SK-N-SH (cell line): ENCODE results near the gene HLA-DQB1.

Experiments
- CHD2 ChIP-seq: fragments of 150-350 bp; IDR thresholded peaks from 2 replicates; pipeline ENCODE4 v1.6.1; 2018; ENCODE audit warnings: low read length; ENCODE audit not compliant: partially characterized antibody
- CTCF ChIP-seq: fragments of 200-600 bp; sonication (generic); IDR thresholded peaks from 2 replicates; pipeline ENCODE4 v1.6.1; 2017; ENCODE audit warnings: antibody characterized with exemption, mild to moderate bottlenecking, moderate library complexity
- ELF1 ChIP-seq: IDR thresholded peaks from 2 replicates; pipeline ENCODE4 v1.4.0; 2012
- EP300 ChIP-seq, 2 experiments: IDR thresholded peaks; 2 replicates each; pipeline versions ENCODE4 v1.4.0 to v1.6.1; 2012; ENCODE audit warnings: borderline replicate concordance in 1 of 2, low read depth in 1 of 2, low read length in 1 of 2
- MAX ChIP-seq: IDR thresholded peaks from 2 replicates; pipeline ENCODE4 v1.4.0; 2012; ENCODE audit warnings: low read depth
- POLR2AphosphoS5 ChIP-seq: IDR thresholded peaks from 2 replicates; pipeline ENCODE4 v1.6.1; 2012; ENCODE audit warnings: low read depth, low read length
- USF2 ChIP-seq: fragments of 150-350 bp; IDR thresholded peaks from 2 replicates; pipeline ENCODE4 v1.6.1; 2017; ENCODE audit warnings: antibody characterized with exemption, low read length, low read depth, borderline replicate concordance
- ZBTB33 ChIP-seq: IDR thresholded peaks from 2 replicates; pipeline ENCODE4 v1.4.0; 2012; ENCODE audit warnings: low read depth, borderline replicate concordance

- no peak for TF ChIP-seq CHD2
- TF ChIP-seq POLR2AphosphoS5 = no peak
- no peak for TF ChIP-seq ZBTB33
- TF ChIP-seq EP300 (IDR thresholded peaks at IDR 0.05; ENCODE audit: borderline replicate concordance in 1 of 2, low read depth in 1 of 2, low read length in 1 of 2) = no peak
- no peak for TF ChIP-seq CTCF
- TF ChIP-seq ELF1 = no peak
- no peak for TF ChIP-seq MAX
- no peak for TF ChIP-seq USF2
Observed at GRCh38 chr6:32627249-32627648, 39.2 kb downstream of the HLA-DQB1 start.
